Keratinocyte (primary cell): ENCODE results near the gene TTC9. TPM values are rescaled to one million over a fixed set of nuclear protein-coding genes. Genes with fewer than 3 reads are reported as not detected.

Experiments
- DNase-seq: peaks from one replicate; pipeline ENCODE4 v3.0.0-alpha.2; 2011; ENCODE audit warnings: low read depth, missing footprints, low spot score
- FAIRE-seq: peaks from 2 replicates; lab custom pipeline; 2011; peaks lifted over from hg19 to GRCh38; lab: Jason Lieb, UNC
- H2AFZ ChIP-seq: 2 replicates; pipeline ENCODE4 v1.6.0; 2012; ENCODE audit warnings: low read length, control low read depth, inconsistent platforms; ENCODE audit not compliant: control insufficient read depth
- H3K27ac ChIP-seq: 2 replicates; pipeline ENCODE4 v1.5.1; 2011; ENCODE audit warnings: low read length; ENCODE audit not compliant: control insufficient read depth, insufficient read depth
- H3K27me3 ChIP-seq: 3 replicates; pipeline ENCODE4 v1.6.0; 2011; ENCODE audit warnings: low read length; ENCODE audit not compliant: control insufficient read depth, insufficient read depth; ENCODE audit errors: extremely low read depth
- H3K36me3 ChIP-seq, 2 experiments: 2 replicates in 1 of 2; 3 replicates in 1 of 2; pipeline ENCODE4 v1.5.1; 2011; ENCODE audit warnings: low read length in 2 of 2, mild to moderate bottlenecking in 1 of 2; ENCODE audit not compliant: control insufficient read depth in 2 of 2, insufficient read depth in 2 of 2; ENCODE audit errors: extremely low read depth in 1 of 2
- H3K4me1 ChIP-seq: 3 replicates; pipeline ENCODE4 v1.5.1; 2011; ENCODE audit warnings: low read length; ENCODE audit not compliant: control insufficient read depth, insufficient read depth; ENCODE audit errors: extremely low read depth
- H3K4me2 ChIP-seq: 3 replicates; pipeline ENCODE4 v1.6.0; 2011; ENCODE audit warnings: low read depth, low read length; ENCODE audit not compliant: control insufficient read depth, insufficient read depth; ENCODE audit errors: extremely low read depth
- H3K4me3 ChIP-seq, 3 experiments: fragments of 200-600 bp in 1 of 3; sonication (generic) in 1 of 3; 2 replicates in 2 of 3; 3 replicates in 1 of 3; pipeline ENCODE4 v1.5.1; 2011 to 2016; ENCODE audit warnings: low read length in 3 of 3, mild to moderate bottlenecking in 3 of 3, control low read depth in 2 of 3, inconsistent platforms in 1 of 3, low read depth in 1 of 3, mixed read lengths in 1 of 3, mixed run types in 1 of 3, moderate library complexity in 1 of 3; ENCODE audit not compliant: control insufficient read depth in 2 of 3, insufficient read depth in 2 of 3; ENCODE audit errors: extremely low read depth in 1 of 3
- H3K79me2 ChIP-seq: 2 replicates; pipeline ENCODE4 v1.6.0; 2012; ENCODE audit warnings: low read length; ENCODE audit not compliant: control insufficient read depth, insufficient read depth
- H3K9ac ChIP-seq: 3 replicates; pipeline ENCODE4 v1.6.0; 2011; ENCODE audit warnings: low read length; ENCODE audit not compliant: control insufficient read depth, insufficient read depth; ENCODE audit errors: extremely low read depth
- H3K9me1 ChIP-seq: 3 replicates; pipeline ENCODE4 v1.6.0; 2011; ENCODE audit warnings: low read length; ENCODE audit not compliant: control insufficient read depth, insufficient read depth; ENCODE audit errors: extremely low read depth
- H3K9me3 ChIP-seq: 2 replicates; pipeline ENCODE4 v1.5.1; 2012; ENCODE audit warnings: low read depth, low read length; ENCODE audit not compliant: control insufficient read depth
- H4K20me1 ChIP-seq: 3 replicates; pipeline ENCODE4 v1.6.0; 2011; ENCODE audit warnings: low read length; ENCODE audit not compliant: control insufficient read depth, insufficient read depth; ENCODE audit errors: extremely low read depth
- EZH2 ChIP-seq: IDR thresholded peaks from one replicate; pipeline ENCODE4 v1.6.1; 2012; ENCODE audit warnings: inconsistent platforms, mild to moderate bottlenecking, low read length, moderate library complexity
- dilution Hi-C: fragments of 300-500 bp; cut with MboI; formaldehyde crosslinking; loops from one replicate; pipeline ENCODE4 v1.7.0; 2020; ENCODE audit warnings: low sequenced_read_pairs; ENCODE audit not compliant: extremely low pct_ligation_motif_present
- polyA plus RNA-seq, 5 experiments: library from polyadenylated mRNA; depleted of rRNA in 3 of 5; stranded (reverse) in 3 of 5; stranded (forward) in 1 of 5; unstranded in 1 of 5; fragments of >200 nt; gene quantifications; 1 replicate in 1 of 5; 2 replicates in 3 of 5; 3 replicates in 1 of 5; pipeline versions ENCODE4 v1.2.1 to v1.2.3, GENCODE V29; 2011 to 2012; ENCODE audit warnings: missing spikeins in 2 of 5, low read depth in 1 of 5, low replicate concordance in 1 of 5
- TF ChIP-seq, protein P1 (sequence below), 3 experiments: IDR thresholded peaks in 1 of 3; conservative IDR thresholded peaks in 1 of 3; optimal IDR thresholded peaks in 1 of 3; 2 replicates in 2 of 3; 3 replicates in 1 of 3; pipeline versions ENCODE3 to v1.5.1; 2011; ENCODE audit warnings: low read length in 3 of 3, mild to moderate bottlenecking in 3 of 3, moderate library complexity in 2 of 3, control low read depth in 1 of 3, inconsistent platforms in 1 of 3; ENCODE audit not compliant: insufficient read depth in 2 of 3; ENCODE audit errors: extremely low read depth in 1 of 3

TTC9 gene
- polyA plus RNA-seq, 1 donor (not counting 4 experiments of a cell fraction or from before 2014, with no cell fraction given) = 0.59 TPM

DNA sequence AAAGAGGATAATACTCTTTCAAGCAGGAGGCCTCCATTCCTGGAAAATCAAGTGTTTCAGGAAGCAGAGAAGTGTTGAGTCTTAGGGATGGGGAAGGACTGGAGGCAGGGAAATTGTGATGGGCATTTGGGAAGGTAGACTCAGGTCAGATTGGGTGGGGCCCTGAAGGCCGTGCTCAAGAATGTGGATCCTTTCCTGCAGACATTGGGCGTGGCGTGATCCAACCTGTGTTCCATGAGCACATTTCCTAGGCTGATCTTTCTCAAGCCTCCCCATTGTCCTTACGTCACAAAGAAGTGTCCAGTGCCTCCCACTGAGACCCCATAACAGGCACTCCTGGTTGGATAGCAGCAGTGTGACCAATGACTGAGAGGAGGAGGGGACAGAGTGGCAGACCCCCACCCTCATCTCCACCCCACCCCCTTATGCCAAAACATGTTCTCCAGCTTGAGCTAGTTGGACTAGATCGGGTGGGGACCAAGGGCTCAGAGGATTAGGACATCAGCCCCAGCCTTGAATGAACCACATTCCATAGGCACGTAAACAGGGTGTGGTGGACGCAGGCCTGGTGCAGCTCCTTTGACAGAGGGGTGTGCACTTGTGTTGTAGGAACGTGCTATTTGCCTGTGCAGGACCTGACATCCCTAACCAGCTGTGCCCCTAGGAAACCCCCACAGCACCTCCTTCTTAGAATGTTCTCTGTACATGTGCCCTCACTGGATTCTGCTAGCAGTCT, 76.8 kb downstream of the TTC9 start:
- Histone ChIP-seq H3K9me1 (no peaks in the 10 kb centered on the region), H3K79me2 (no peaks in the 10 kb centered on the region), H3K4me1 (peaks cover 25% of the 10 kb centered on the region), H3K27me3 (no peaks in the 10 kb centered on the region), H3K9me3 (no peaks in the 10 kb centered on the region), H3K4me2 (peak overlapping the region; percentile 55), H2AFZ (peak overlapping the region; percentile 47), H3K4me3 (no peak overlapping the region), H3K36me3 (no peaks in the 10 kb centered on the region), H4K20me1 (no peaks in the 10 kb centered on the region), H3K9ac (no peak overlapping the region), H3K27ac (no peak overlapping the region)
- TF ChIP-seq EZH2 = no peak
- TF ChIP-seq, protein P1, sequence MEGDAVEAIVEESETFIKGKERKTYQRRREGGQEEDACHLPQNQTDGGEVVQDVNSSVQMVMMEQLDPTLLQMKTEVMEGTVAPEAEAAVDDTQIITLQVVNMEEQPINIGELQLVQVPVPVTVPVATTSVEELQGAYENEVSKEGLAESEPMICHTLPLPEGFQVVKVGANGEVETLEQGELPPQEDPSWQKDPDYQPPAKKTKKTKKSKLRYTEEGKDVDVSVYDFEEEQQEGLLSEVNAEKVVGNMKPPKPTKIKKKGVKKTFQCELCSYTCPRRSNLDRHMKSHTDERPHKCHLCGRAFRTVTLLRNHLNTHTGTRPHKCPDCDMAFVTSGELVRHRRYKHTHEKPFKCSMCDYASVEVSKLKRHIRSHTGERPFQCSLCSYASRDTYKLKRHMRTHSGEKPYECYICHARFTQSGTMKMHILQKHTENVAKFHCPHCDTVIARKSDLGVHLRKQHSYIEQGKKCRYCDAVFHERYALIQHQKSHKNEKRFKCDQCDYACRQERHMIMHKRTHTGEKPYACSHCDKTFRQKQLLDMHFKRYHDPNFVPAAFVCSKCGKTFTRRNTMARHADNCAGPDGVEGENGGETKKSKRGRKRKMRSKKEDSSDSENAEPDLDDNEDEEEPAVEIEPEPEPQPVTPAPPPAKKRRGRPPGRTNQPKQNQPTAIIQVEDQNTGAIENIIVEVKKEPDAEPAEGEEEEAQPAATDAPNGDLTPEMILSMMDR (optimal IDR thresholded peaks at IDR 0.05 in 1 of 3, IDR thresholded peaks at IDR 0.05 in 1 of 3, conservative IDR thresholded peaks at IDR 0.05 in 1 of 3; ENCODE audit: extremely low read depth in 1 of 3, insufficient read depth in 2 of 3, low read length in 3 of 3) = no peak
- peak; percentile 56 for FAIRE-seq
- dilution Hi-C loops = no loop called here
- DNase-seq = peak; percentile 49

GRCh38 chr14:70721542-70721941, 79.8 kb downstream of the TTC9 start:
- Histone ChIP-seq H3K36me3 (peaks cover 3 to 8% of the 10 kb centered on the region in 2 experiments), H4K20me1 (no peaks in the 10 kb centered on the region), H2AFZ (no peak overlapping the region), H3K9me1 (no peaks in the 10 kb centered on the region), H3K9me3 (no peaks in the 10 kb centered on the region), H3K9ac (no peak overlapping the region), H3K4me2 (no peak overlapping the region), H3K27me3 (no peaks in the 10 kb centered on the region), H3K27ac (no peak overlapping the region), H3K4me3 (no peak overlapping the region), H3K4me1 (peaks cover 41% of the 10 kb centered on the region), H3K79me2 (no peaks in the 10 kb centered on the region)
- DNase-seq = no peak
- dilution Hi-C loops = no loop called here
- no peak for TF ChIP-seq EZH2
- TF ChIP-seq, protein P1 (optimal IDR thresholded peaks at IDR 0.05 in 1 of 3, IDR thresholded peaks at IDR 0.05 in 1 of 3, conservative IDR thresholded peaks at IDR 0.05 in 1 of 3; ENCODE audit: extremely low read depth in 1 of 3, insufficient read depth in 2 of 3, low read length in 3 of 3) = no peak
- FAIRE-seq = peak; percentile 67
